Loucy (cell line): ENCODE measurements around the gene TAOK2.

Experiments
- H2AFZ ChIP-seq: fragments of 200-600 bp; sonication (generic); 2 replicates; pipeline ENCODE4 v1.6.0; 2016; ENCODE audit warnings: antibody characterized with exemption, mild to moderate bottlenecking, low read length, moderate library complexity
- H3F3A ChIP-seq: fragments of 200-600 bp; 2 replicates; pipeline ENCODE4 v1.6.0; 2016; ENCODE audit warnings: antibody characterized with exemption, low read depth, mild to moderate bottlenecking
- H3K27me3 ChIP-seq: fragments of 200-600 bp; sonication (generic); 2 replicates; pipeline ENCODE4 v1.6.1; 2014; ENCODE audit warnings: low read length, mild to moderate bottlenecking; ENCODE audit not compliant: insufficient read depth, poor library complexity, severe bottlenecking
- H3K36me3 ChIP-seq: fragments of 200-600 bp; sonication (generic); 2 replicates; pipeline ENCODE4 v1.6.1; 2016; ENCODE audit warnings: low read length; ENCODE audit not compliant: insufficient read depth
- H3K4me1 ChIP-seq: fragments of 200-600 bp; sonication (generic); 2 replicates; pipeline ENCODE4 v1.5.1; 2014; ENCODE audit warnings: low read length, mild to moderate bottlenecking; ENCODE audit not compliant: insufficient read depth, poor library complexity, severe bottlenecking
- H3K4me2 ChIP-seq: fragments of 200-600 bp; sonication (generic); 2 replicates; pipeline ENCODE4 v1.6.0; 2014; ENCODE audit warnings: antibody characterized with exemption, low read length, low read depth, mild to moderate bottlenecking; ENCODE audit not compliant: poor library complexity, severe bottlenecking
- H3K4me3 ChIP-seq: fragments of 200-600 bp; sonication (generic); 2 replicates; pipeline ENCODE4 v1.5.1; 2014; ENCODE audit warnings: low read length, mild to moderate bottlenecking, mixed read lengths; ENCODE audit not compliant: poor library complexity, severe bottlenecking
- H3K79me2 ChIP-seq: fragments of 200-600 bp; sonication (generic); 2 replicates; pipeline ENCODE4 v1.6.1; 2014; ENCODE audit warnings: low read length; ENCODE audit not compliant: insufficient read depth
- H3K9ac ChIP-seq: fragments of 200-600 bp; sonication (generic); 2 replicates; pipeline ENCODE4 v1.6.0; 2014; ENCODE audit warnings: mild to moderate bottlenecking, low read depth, low read length, moderate library complexity; ENCODE audit not compliant: poor library complexity, severe bottlenecking
- H3K9me2 ChIP-seq: fragments of 200-600 bp; sonication (generic); replicated peaks from 2 replicates; pipeline ENCODE4 v1.6.1; 2016; ENCODE audit warnings: low read depth, low read length, mixed read lengths
- H3K9me3 ChIP-seq: fragments of 200-600 bp; sonication (generic); 2 replicates; pipeline ENCODE4 v1.6.1; 2014; ENCODE audit warnings: mild to moderate bottlenecking, antibody characterized with exemption, low read length, low read depth; ENCODE audit not compliant: insufficient read depth
- H4K20me1 ChIP-seq: fragments of 200-600 bp; sonication (generic); 2 replicates; pipeline ENCODE4 v1.6.0; 2014; ENCODE audit warnings: antibody characterized with exemption, low read length, mild to moderate bottlenecking; ENCODE audit not compliant: insufficient read depth, poor library complexity, severe bottlenecking
- CTCF ChIP-seq: fragments of 200-600 bp; sonication (generic); conservative IDR thresholded peaks from 2 replicates; pipeline ENCODE4 v1.5.1; 2014; ENCODE audit warnings: mild to moderate bottlenecking, antibody characterized with exemption, low read length
- EZH2phosphoT487 ChIP-seq: fragments of 200-600 bp; IDR thresholded peaks from 2 replicates; pipeline ENCODE4 v1.6.1; 2018; ENCODE audit warnings: antibody characterized with exemption, mild to moderate bottlenecking, moderate library complexity, borderline replicate concordance

Gene TAOK2

GRCh38 chr16:30024451-30024850, 50.8 kb downstream of the TAOK2 start:
- no peaks in the 10 kb centered on the region for H3K9me2 ChIP-seq
- H3K4me2 ChIP-seq: no peak overlapping the region
- H3K9me3 ChIP-seq: no peaks in the 10 kb centered on the region
- no peak overlapping the region for H3K9ac ChIP-seq
- peaks cover 4% of the 10 kb centered on the region for H3K4me1 ChIP-seq
- no peak overlapping the region for H3K4me3 ChIP-seq
- H2AFZ ChIP-seq: no peak overlapping the region
- no peak for TF ChIP-seq EZH2phosphoT487
- no peak for TF ChIP-seq CTCF
- H3K27me3 ChIP-seq: no peaks in the 10 kb centered on the region
- no peaks in the 10 kb centered on the region for H3K36me3 ChIP-seq
- H3F3A ChIP-seq: no peaks in the 10 kb centered on the region
- H4K20me1 ChIP-seq: no peaks in the 10 kb centered on the region
- H3K79me2 ChIP-seq: no peaks in the 10 kb centered on the region

- no peak overlapping the region for H3K4me2 ChIP-seq
- H3K4me1 ChIP-seq: peaks cover 4% of the 10 kb centered on the region
- no peaks in the 10 kb centered on the region for H3F3A ChIP-seq
- H3K27me3 ChIP-seq: no peaks in the 10 kb centered on the region
- H3K79me2 ChIP-seq: no peaks in the 10 kb centered on the region
- no peaks in the 10 kb centered on the region for H3K9me2 ChIP-seq
- H3K9ac ChIP-seq: no peak overlapping the region
- no peaks in the 10 kb centered on the region for H3K36me3 ChIP-seq
- TF ChIP-seq EZH2phosphoT487 (no peak), CTCF (no peak)
- no peak overlapping the region for H3K4me3 ChIP-seq
- no peaks in the 10 kb centered on the region for H4K20me1 ChIP-seq
- H2AFZ ChIP-seq: no peak overlapping the region
- H3K9me3 ChIP-seq: no peaks in the 10 kb centered on the region
Measured at GRCh38 chr16:30025156-30025555, 51.5 kb downstream of the TAOK2 start.

GRCh38 chr16:30025574-30025973, 51.9 kb downstream of the TAOK2 start:
- no peak overlapping the region for H3K4me3 ChIP-seq
- no peaks in the 10 kb centered on the region for H3K9me2 ChIP-seq
- no peaks in the 10 kb centered on the region for H3K9me3 ChIP-seq
- H3K79me2 ChIP-seq: no peaks in the 10 kb centered on the region
- no peaks in the 10 kb centered on the region for H3K27me3 ChIP-seq
- H2AFZ ChIP-seq: no peak overlapping the region
- no peak overlapping the region for H3K4me2 ChIP-seq
- TF ChIP-seq CTCF (no peak), EZH2phosphoT487 (no peak)
- no peaks in the 10 kb centered on the region for H4K20me1 ChIP-seq
- H3K4me1 ChIP-seq: peaks cover 4% of the 10 kb centered on the region
- H3K9ac ChIP-seq: no peak overlapping the region
- no peaks in the 10 kb centered on the region for H3K36me3 ChIP-seq
- no peaks in the 10 kb centered on the region for H3F3A ChIP-seq
